HG02759 (cell line): ENCODE measurements around the gene RRP15.

ENCODE experiments used
- ATAC-seq: cut with Tn5 transposase; IDR thresholded peaks from one replicate; pipeline ENCODE4 v1.9.1; 2021; ENCODE audit warnings: mild to moderate bottlenecking, moderate library complexity; ENCODE audit not compliant: unreplicated experiment

Gene RRP15

GRCh38 chr1:218382261-218382660 lies 97.2 kb downstream of the RRP15 start:
- no peak for ATAC-seq

GRCh38 chr1:218383051-218383450 lies 98.0 kb downstream of the RRP15 start:
- no peak for ATAC-seq

GRCh38 chr1:218383681-218384080 lies 98.6 kb downstream of the RRP15 start:
- no peak for ATAC-seq

GRCh38 chr1:218384581-218384993 lies 99.5 kb downstream of the RRP15 start:
- ATAC-seq: no peak
